Fibroblast of skin of left biceps (primary cell): ENCODE data around the gene DPYSL5.

Experiments
- DNase-seq, 2 experiments: peaks; one replicate each; pipeline ENCODE4 v3.0.0-alpha.2; 2013; ENCODE audit warnings: low read depth in 2 of 2

DPYSL5 gene

DNA sequence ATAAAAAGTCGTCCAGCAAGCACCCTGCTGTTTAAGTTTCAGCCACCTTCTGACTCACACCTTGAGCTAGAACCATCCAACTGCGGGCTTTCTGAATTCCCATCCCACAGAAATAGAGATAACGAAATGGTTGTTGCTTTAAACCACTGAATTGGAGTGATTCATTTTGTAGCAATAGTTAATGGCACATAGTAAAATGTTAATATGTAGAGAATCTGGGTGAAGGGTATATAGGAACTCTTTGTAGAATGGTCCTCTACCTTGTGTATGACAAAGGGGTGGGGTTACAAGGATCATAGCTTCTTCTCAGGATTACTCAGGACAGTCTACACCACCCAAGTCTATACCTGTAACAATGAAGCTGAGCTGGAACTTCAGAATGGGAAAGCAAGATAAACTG lies 120.1 kb downstream of the DPYSL5 start:
- DNase-seq = no peak

DNA sequence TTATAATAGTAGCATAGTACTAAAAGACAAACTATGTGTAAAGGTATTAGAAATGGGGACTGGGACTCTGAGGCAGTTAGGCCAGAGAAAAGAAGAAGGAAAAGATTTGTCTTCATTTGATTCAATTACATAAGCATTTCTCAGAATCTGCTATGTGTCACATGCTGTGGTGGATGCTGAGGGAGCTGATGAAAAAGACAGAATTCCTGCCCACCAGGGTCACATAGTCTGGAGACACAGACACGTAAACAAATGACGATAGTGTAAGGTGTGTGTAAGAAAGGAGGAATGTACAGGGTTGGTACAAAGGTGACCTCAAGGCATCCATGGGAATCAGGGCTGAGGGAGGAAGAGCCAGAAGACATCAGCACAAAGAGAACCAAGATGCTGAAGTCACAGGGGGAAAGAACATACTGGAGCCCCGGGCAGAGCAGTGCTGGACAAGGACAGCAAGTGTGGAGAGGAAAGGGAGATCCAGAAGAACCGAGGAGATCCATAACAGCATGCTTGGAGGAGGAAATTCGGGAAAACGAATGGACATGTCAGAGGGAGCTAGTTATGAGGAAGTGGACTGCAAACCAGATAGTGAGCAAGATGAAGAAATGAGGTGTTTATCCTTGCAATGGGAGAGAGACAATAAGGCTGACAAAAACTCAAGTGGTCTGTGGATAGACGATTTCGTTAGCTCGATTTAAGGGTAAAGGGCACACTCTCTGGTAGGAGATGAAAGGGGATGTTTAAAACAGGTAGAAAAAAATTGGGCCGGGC lies 121.3 kb downstream of the DPYSL5 start:
- DNase-seq = no peak

GRCh38 chr2:26970244-26970927 lies 122.5 kb downstream of the DPYSL5 start, which contains the start of gene MAPRE3:
Gene MAPRE3, plus strand, starts transcription at chr2:26970637. Its CDS starts 51,582 bp downstream, at chr2:27022219.
- peak in 1 of 2 experiments; percentile 15 for DNase-seq

DNA sequence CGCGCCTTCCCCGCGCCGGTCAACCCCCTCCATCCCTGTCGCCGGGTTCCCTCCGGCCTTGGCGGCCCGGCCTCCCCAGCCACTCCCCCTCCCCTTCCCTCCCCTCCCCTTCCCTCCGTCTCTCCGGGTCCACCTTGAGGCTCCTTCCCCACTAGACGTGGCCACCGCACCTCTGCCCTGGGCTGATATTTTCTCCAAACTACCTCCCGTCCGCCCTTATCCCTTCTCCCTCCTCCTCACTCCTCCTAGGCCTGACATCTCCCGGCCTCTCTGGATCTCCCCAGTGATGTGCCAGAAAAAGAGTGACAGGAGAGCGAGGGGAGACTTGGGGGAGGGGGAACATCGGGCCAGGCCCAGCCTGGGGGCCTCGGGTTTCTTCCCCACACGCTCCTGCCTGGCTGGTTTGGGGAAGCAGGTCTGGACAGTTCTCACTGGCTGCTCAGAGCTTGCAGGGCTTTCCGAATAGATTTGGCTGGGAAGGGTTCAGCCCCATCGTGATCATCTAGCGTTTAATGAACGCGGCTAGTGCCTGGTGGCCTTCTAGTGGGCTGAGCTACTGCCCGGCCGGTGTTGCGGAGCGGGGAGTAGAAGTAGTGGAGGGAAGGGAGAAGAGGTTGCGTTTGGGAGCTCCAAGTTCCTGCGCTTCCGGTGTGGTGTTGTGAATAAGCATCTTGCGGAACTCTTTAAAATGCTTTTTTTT lies 123.1 kb downstream of the DPYSL5 start:
- DNase-seq = no peak

- no peak for DNase-seq
Observed at GRCh38 chr2:26971911-26972786, 124.2 kb downstream of the DPYSL5 start.

DNA sequence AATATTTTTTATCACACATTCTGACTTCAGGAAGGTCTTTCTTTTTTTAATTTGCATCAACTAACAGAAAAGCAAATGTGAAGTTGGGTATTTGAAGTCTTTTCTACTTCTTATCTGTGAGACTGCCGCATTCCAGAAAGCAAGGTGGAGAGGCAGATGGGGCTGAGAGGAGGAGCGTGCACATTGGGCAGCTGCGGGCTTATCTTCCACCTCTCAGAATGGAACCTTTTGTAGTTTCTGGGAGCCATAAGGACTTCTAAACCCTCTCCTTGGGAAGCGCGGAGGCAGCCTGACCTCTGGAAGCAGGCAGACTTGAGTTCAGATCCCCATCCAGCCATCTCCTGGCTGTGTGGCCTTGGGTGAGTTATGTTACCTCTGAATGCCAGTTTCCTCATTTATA lies 126.4 kb downstream of the DPYSL5 start:
- DNase-seq = no peak

- no peak for DNase-seq
Observed at GRCh38 chr2:26975102-26975501, 127.2 kb downstream of the DPYSL5 start.

- no peak for DNase-seq
Observed at GRCh38 chr2:26975656-26976055, 127.7 kb downstream of the DPYSL5 start.

- DNase-seq = no peak
Observed at GRCh38 chr2:26976237-26976636, 128.3 kb downstream of the DPYSL5 start.

DNA sequence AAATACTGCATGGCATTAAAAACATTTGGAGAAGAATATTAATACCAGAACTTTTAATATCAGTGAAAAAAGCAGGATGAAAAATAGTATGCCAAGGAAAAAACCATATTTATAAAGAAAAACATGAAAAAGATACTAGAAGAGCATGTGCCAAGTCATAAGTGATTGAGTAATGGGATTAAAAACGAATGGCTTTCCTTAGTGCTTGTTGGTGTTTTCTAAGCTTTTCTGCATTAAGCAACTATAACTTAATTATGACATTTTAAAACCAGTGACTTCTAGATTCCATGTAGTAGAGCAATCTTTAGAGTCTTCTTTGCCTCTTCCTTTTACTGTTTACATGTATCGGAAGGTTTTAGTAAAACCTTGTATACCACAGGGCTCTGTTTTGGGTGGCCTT lies 129.1 kb downstream of the DPYSL5 start:
- no peak for DNase-seq

DNA sequence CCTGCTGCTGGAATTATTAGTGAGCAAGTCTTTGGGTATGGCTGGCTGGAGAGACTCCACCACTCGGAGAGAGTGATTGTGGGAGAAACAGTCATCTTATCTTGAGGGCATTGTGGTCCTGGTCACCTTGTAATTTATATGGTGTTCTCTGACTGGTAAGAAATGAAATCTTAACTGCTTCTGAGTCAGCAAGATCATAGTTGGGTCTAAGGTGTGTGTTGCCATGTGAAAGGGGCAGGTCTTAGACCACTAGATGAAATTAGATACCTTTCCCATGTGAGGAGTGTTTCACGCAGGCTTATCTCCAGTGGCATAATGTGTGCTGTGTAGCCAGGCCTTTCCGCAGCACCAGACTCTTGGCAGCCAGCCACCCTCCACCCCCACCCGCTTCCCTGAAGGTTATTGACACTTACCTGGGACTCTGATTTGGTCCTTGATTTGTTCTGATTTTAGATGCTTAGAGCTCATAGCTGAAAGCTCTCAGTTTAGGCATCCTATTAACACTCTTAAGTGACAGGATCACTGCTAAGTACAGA lies 130.2 kb downstream of the DPYSL5 start:
- DNase-seq = no peak

DNA sequence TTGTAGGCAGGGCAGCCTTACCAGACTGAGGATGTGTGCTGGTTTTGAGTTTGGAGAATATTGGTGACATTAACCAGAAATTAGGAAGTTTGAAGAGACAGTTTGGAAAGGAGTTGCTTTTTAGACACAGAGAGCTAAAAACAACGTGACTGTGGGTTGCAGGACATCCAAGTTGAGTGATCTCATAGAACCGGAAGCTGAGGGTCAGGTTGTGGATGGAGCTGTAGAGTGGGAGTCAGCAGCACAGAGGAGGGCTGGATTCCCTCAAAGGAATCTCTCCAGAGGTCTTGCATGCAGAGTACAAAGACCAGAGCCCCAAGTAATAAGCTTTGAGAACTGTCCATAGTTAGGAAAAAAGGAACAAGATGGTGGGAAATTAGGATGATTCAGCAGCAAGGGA lies 131.8 kb downstream of the DPYSL5 start:
- DNase-seq = no peak

DNA sequence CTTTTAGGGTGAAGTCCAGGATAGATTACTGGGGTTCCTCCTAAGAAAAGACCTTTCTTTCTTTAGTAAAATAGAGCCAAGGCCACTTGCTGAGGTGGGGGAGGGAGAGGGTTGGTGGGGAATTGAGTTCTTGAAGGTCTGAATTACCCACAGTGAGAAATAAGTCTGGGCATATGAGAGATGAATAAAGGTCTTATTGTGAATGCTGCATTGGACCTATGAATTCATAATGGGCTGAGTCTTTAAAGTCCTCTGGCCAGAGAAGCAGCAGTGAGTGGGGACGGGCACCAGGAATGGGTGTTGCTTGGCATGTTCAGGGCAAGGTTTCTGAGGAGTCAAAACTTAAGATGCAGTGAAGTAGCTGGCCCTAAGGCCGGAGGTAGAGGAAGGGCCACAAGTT lies 133.0 kb downstream of the DPYSL5 start:
- no peak for DNase-seq

DNA sequence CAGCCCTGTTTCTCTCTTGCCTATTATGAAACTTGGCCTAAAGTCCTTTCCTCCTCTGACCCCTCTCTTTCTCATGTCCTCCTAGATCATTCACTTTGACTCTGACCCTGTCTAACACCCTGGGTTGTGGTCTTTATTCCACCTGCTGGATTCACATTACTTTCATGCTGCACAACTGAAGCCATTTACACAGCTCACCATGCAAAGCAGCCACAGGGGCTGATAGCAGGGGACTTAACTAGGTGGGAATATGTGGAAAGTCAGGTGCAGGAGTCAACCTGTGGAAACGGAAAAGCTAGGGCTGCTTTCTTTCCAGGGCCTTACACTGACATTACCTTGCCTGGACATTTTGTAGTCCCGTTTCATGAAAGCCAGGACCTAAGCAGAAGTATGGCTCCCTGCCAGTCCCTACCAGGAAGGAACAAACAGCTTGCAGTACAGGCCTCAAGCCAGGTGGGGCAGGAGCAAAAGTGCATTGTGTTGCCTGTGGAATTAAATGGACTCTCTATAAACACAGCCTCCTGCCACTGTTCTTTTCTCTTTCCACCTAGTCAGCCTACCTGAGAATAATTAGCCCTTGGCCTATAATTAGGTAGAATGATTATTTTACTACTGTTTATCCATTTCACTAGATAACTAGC lies 134.3 kb downstream of the DPYSL5 start:
- DNase-seq = no peak

- no peak for DNase-seq
Observed at GRCh38 chr2:26983746-26984145, 135.8 kb downstream of the DPYSL5 start.

GRCh38 chr2:26985807-26986206 lies 137.9 kb downstream of the DPYSL5 start:
- DNase-seq = no peak

GRCh38 chr2:26986576-26986975 lies 138.6 kb downstream of the DPYSL5 start:
- DNase-seq = no peak

GRCh38 chr2:26988058-26988860 lies 140.3 kb downstream of the DPYSL5 start:
- no peak for DNase-seq

DNA sequence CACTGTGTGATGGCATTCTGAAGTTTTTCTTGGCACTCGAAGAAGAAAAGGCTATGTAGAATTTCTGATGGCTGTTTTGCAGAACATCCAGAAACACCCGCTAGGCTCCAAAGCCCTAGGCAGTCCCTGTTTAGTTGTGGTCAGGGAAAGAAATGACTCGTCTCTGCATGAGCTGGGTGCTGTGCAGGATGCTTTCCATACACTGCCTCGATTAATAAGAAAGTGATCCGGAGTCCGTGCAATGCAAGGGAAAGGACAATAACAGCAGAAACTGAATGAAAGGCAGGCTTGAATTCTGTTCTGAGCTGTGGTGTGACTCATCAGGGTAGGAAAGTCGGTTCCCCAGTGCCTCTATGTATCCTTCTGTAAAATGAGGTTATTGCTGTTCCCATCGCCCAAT lies 141.2 kb downstream of the DPYSL5 start:
- DNase-seq = no peak

- no peak for DNase-seq
Observed at GRCh38 chr2:26991717-26992116, 143.8 kb downstream of the DPYSL5 start.
